Erythroblast (primary cell): ENCODE measurements around the gene ZNF579.

ENCODE experiments used
- GATA1 ChIP-seq: IDR thresholded peaks from 2 replicates; pipeline ENCODE4 v1.6.1; 2011; ENCODE audit warnings: low read depth, mild to moderate bottlenecking, control low read depth, low read length, moderate library complexity
- POLR2A ChIP-seq: IDR thresholded peaks from 2 replicates; pipeline ENCODE4 v1.6.1; 2011; ENCODE audit warnings: mild to moderate bottlenecking, low read length

GRCh38 chr19:55602104-55603001, 21.7 kb upstream of the ZNF579 start:
- TF ChIP-seq POLR2A, result no peak
- no peak for TF ChIP-seq GATA1
